DOHH2 (cell line): ENCODE data around the gene IGSF3.

ENCODE experiments used
- H3F3A ChIP-seq: fragments of 200-600 bp; sonication (generic), shearing (Covaris generic); 2 replicates; pipeline ENCODE4 v1.6.0; 2016; ENCODE audit warnings: antibody characterized with exemption, mild to moderate bottlenecking; ENCODE audit not compliant: control insufficient read depth, insufficient read depth
- H3K27ac ChIP-seq: fragments of 200-600 bp; sonication (generic); 2 replicates; pipeline ENCODE4 v1.5.1; 2014; ENCODE audit warnings: low read depth, mild to moderate bottlenecking, low read length, moderate library complexity
- H3K27me3 ChIP-seq: fragments of 200-600 bp; sonication (generic); 2 replicates; pipeline ENCODE4 v1.6.1; 2014; ENCODE audit warnings: mild to moderate bottlenecking, low read length, mixed read lengths; ENCODE audit not compliant: control insufficient read depth
- H3K36me3 ChIP-seq: fragments of 200-600 bp; sonication (generic); 2 replicates; pipeline ENCODE4 v1.6.1; 2014; ENCODE audit warnings: mild to moderate bottlenecking, low read length, moderate library complexity, mixed read lengths; ENCODE audit not compliant: control insufficient read depth
- H3K4me1 ChIP-seq: fragments of 200-600 bp; sonication (generic); 2 replicates; pipeline ENCODE4 v1.6.1; 2014; ENCODE audit warnings: mild to moderate bottlenecking, low read length, mixed read lengths; ENCODE audit not compliant: control insufficient read depth
- H3K4me2 ChIP-seq: fragments of 200-600 bp; sonication (generic); 2 replicates; pipeline ENCODE4 v1.6.0; 2014; ENCODE audit warnings: mild to moderate bottlenecking, low read length, moderate library complexity
- H3K4me3 ChIP-seq: fragments of 200-600 bp; sonication (generic); 2 replicates; pipeline ENCODE4 v1.5.1; 2014; ENCODE audit warnings: mild to moderate bottlenecking, low read length, mixed read lengths
- H3K79me2 ChIP-seq: fragments of 200-600 bp; sonication (generic); 2 replicates; pipeline ENCODE4 v1.6.1; 2014; ENCODE audit warnings: mild to moderate bottlenecking, low read length, mixed read lengths; ENCODE audit not compliant: control insufficient read depth
- H3K9me2 ChIP-seq: fragments of 200-600 bp; sonication (generic); replicated peaks from 2 replicates; pipeline ENCODE4 v1.6.1; 2014; ENCODE audit warnings: mild to moderate bottlenecking, low read length, mixed read lengths; ENCODE audit not compliant: control insufficient read depth
- H3K9me3 ChIP-seq: fragments of 200-600 bp; sonication (generic); 2 replicates; pipeline ENCODE4 v1.6.1; 2014; ENCODE audit warnings: antibody characterized with exemption, low read length, mixed read lengths; ENCODE audit not compliant: control insufficient read depth, insufficient read depth
- H4K20me1 ChIP-seq: fragments of 200-600 bp; sonication (generic); 2 replicates; pipeline ENCODE4 v1.6.0; 2014; ENCODE audit warnings: low read depth, mild to moderate bottlenecking, antibody characterized with exemption, low read length, moderate library complexity; ENCODE audit not compliant: control insufficient read depth, insufficient read depth
- EZH2phosphoT487 ChIP-seq: fragments of 200-600 bp; sonication (generic); IDR thresholded peaks from 2 replicates; pipeline ENCODE4 v1.6.1; 2017; ENCODE audit warnings: borderline replicate concordance, mild to moderate bottlenecking, antibody characterized with exemption, low read length, moderate library complexity, mixed read lengths
- TF ChIP-seq, protein P1 (sequence below): fragments of 200-600 bp; sonication (generic); IDR thresholded peaks from one replicate; pipeline ENCODE4 v1.5.1; 2014; ENCODE audit warnings: antibody characterized with exemption, mild to moderate bottlenecking, low read depth, low read length; ENCODE audit not compliant: poor library complexity, severe bottlenecking

The IGSF3 gene

GRCh38 chr1:116664978-116665371 lies 2.6 kb downstream of the IGSF3 start:
- no peaks in the 10 kb centered on the region for H4K20me1 ChIP-seq
- TF ChIP-seq EZH2phosphoT487, result no peak
- TF ChIP-seq, protein P1, sequence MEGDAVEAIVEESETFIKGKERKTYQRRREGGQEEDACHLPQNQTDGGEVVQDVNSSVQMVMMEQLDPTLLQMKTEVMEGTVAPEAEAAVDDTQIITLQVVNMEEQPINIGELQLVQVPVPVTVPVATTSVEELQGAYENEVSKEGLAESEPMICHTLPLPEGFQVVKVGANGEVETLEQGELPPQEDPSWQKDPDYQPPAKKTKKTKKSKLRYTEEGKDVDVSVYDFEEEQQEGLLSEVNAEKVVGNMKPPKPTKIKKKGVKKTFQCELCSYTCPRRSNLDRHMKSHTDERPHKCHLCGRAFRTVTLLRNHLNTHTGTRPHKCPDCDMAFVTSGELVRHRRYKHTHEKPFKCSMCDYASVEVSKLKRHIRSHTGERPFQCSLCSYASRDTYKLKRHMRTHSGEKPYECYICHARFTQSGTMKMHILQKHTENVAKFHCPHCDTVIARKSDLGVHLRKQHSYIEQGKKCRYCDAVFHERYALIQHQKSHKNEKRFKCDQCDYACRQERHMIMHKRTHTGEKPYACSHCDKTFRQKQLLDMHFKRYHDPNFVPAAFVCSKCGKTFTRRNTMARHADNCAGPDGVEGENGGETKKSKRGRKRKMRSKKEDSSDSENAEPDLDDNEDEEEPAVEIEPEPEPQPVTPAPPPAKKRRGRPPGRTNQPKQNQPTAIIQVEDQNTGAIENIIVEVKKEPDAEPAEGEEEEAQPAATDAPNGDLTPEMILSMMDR, result no peak
- no peaks in the 10 kb centered on the region for H3K9me3 ChIP-seq
- H3K9me2 ChIP-seq, result no peaks in the 10 kb centered on the region
- H3K27me3 ChIP-seq, result peaks cover 34% of the 10 kb centered on the region
- H3K4me3 ChIP-seq, result no peak overlapping the region
- H3K79me2 ChIP-seq, result no peaks in the 10 kb centered on the region
- no peak overlapping the region for H3K27ac ChIP-seq
- H3K4me1 ChIP-seq, result no peaks in the 10 kb centered on the region
- H3K36me3 ChIP-seq, result no peaks in the 10 kb centered on the region
- no peak overlapping the region for H3K4me2 ChIP-seq
- H3F3A ChIP-seq, result no peaks in the 10 kb centered on the region

- Histone ChIP-seq H3K27ac (no peak overlapping the region), H3K79me2 (no peaks in the 10 kb centered on the region), H3K9me3 (no peaks in the 10 kb centered on the region), H4K20me1 (no peaks in the 10 kb centered on the region), H3K27me3 (peaks cover 34% of the 10 kb centered on the region), H3K4me2 (no peak overlapping the region), H3K4me3 (no peak overlapping the region), H3F3A (no peaks in the 10 kb centered on the region), H3K4me1 (no peaks in the 10 kb centered on the region), H3K36me3 (no peaks in the 10 kb centered on the region), H3K9me2 (no peaks in the 10 kb centered on the region)
- TF ChIP-seq, protein P1, result no peak
- no peak for TF ChIP-seq EZH2phosphoT487
Measured at GRCh38 chr1:116664366-116664977, 3.1 kb downstream of the IGSF3 start.

DNA sequence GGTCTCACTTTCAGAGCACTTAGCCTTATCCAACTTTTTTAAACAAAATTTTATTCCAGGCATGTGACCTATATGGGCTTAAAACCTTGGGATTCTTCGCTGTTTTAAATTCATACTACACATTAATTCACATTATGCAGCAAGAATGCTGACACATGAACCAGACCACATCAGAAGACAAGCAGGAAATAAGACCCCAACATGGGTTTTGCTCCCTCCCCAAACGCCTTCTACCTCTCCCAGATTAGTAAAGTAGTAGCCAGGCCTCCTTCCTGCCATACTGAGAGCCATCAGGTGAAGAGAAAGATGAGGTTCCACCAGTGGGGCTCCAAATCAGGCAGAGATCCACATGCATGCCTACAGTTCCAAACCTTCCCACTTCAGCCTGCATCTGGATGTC lies 3.7 kb downstream of the IGSF3 start:
- no peak overlapping the region for H3K27ac ChIP-seq

More for the DNA sequence above, 3.7 kb downstream of the IGSF3 start:
- H3K9me2 ChIP-seq, result no peaks in the 10 kb centered on the region
- TF ChIP-seq, protein P1, result no peak
- TF ChIP-seq EZH2phosphoT487, result no peak
- H3K9me3 ChIP-seq, result no peaks in the 10 kb centered on the region
- no peaks in the 10 kb centered on the region for H3F3A ChIP-seq
- no peaks in the 10 kb centered on the region for H3K79me2 ChIP-seq
- H4K20me1 ChIP-seq, result no peaks in the 10 kb centered on the region
- H3K4me1 ChIP-seq, result no peaks in the 10 kb centered on the region
- peaks cover 34% of the 10 kb centered on the region for H3K27me3 ChIP-seq
- H3K36me3 ChIP-seq, result no peaks in the 10 kb centered on the region
- no peak overlapping the region for H3K4me3 ChIP-seq
- H3K4me2 ChIP-seq, result no peak overlapping the region
